ENCODE data around the gene NFATC2. TPM values are rescaled to one million over a fixed set of nuclear protein-coding genes. Genes with fewer than 3 reads are reported as not detected.

Gene NFATC2
- total RNA-seq, 2 experiments from 2014 or later, result 35.8 to 36.5 TPM

GRCh38 chr20:51535075-51535386 lies 7.5 kb downstream of the NFATC2 start:
- H3K4me1 Mint-ChIP-seq (ENCODE audit: low read depth), result peaks cover 97% of the 10 kb centered on the region
- peak; percentile 66 for DNase-seq
- intact Hi-C loops (cut with micrococcal nuclease), result loop anchor here (10.0 kb wide), 1 partner anchor 1440 kb away; the partner anchor contains the start of gene TSHZ2
- POLR2A ChIA-PET, result interaction anchor here (1.4 to 2.0 kb wide), 4 partner anchors 9 to 148 kb away, joined by 3 to 9 read pairs (median 5); no protein-coding TSS in a partner anchor
- H3K36me3 Mint-ChIP-seq, result peaks cover 57% of the 10 kb centered on the region
- H3K27me3 Mint-ChIP-seq, result no peaks in the 10 kb centered on the region
- H3K9me3 Mint-ChIP-seq, result no peaks in the 10 kb centered on the region
- CTCF ChIA-PET, result interaction anchor here (1.7 kb wide), 1 partner anchor 60 kb away, joined by 6 read pairs; no protein-coding TSS in a partner anchor
- H3K4me3 Mint-ChIP-seq, result peak overlapping the region; percentile 48
- H3K27ac Mint-ChIP-seq, result peak overlapping the region; percentile 92

GRCh38 chr20:51533291-51534172 lies 9.0 kb downstream of the NFATC2 start:
- H3K9me3 Mint-ChIP-seq, result no peaks in the 10 kb centered on the region
- H3K27ac Mint-ChIP-seq, result peak overlapping the region; percentile 94
- peaks cover 49% of the 10 kb centered on the region for H3K36me3 Mint-ChIP-seq
- CTCF ChIA-PET, result interaction anchor here (1.2 to 1.7 kb wide), 3 partner anchors 8 to 62 kb away, joined by 3 to 6 read pairs (median 4); no protein-coding TSS in a partner anchor
- peaks cover 96% of the 10 kb centered on the region for H3K4me1 Mint-ChIP-seq (ENCODE audit: low read depth)
- no peaks in the 10 kb centered on the region for H3K27me3 Mint-ChIP-seq
- intact Hi-C loops (cut with micrococcal nuclease), result loop anchor here (10.0 kb wide), 1 partner anchor 1441 kb away; the partner anchor contains the start of gene TSHZ2
- DNase-seq, result peak; percentile 52
- POLR2A ChIA-PET, result interaction anchor here (0.9 to 8.4 kb wide), 3 partner anchors 8 to 129 kb away, joined by 3 to 128 read pairs (median 4); partner anchors contain the start of gene NFATC2
- peak overlapping the region; percentile 12 for H3K4me3 Mint-ChIP-seq

- H3K36me3 Mint-ChIP-seq, result peaks cover 43% of the 10 kb centered on the region
Measured at GRCh38 chr20:51532577-51533191, 9.8 kb downstream of the NFATC2 start.

GRCh38 chr20:51531712-51532456 lies 10.6 kb downstream of the NFATC2 start:
- ChIA-PET CTCF (interaction anchor here (0.6 to 3.0 kb wide), 4 partner anchors 9 to 160 kb away, joined by 3 to 13 read pairs (median 4); partner anchors contain the start of gene NFATC2), POLR2A (interaction anchor here (0.8 to 8.4 kb wide), 8 partner anchors 10 to 131 kb away, joined by 3 to 128 read pairs (median 4); partner anchors contain the start of gene NFATC2)
- Mint-ChIP-seq H3K4me1 (ENCODE audit: low read depth) (peaks cover 94% of the 10 kb centered on the region), H3K27ac (peak overlapping the region; percentile 94), H3K36me3 (peaks cover 46% of the 10 kb centered on the region), H3K27me3 (no peaks in the 10 kb centered on the region), H3K4me3 (peak overlapping the region; percentile 84), H3K9me3 (no peaks in the 10 kb centered on the region)
- no peak for DNase-seq
- intact Hi-C loops (cut with micrococcal nuclease), result loop anchor here (1.0 to 10.0 kb wide), 10 partner anchors 9 to 1443 kb away; partner anchors contain the start of gene TSHZ2

More at GRCh38 chr20:51532577-51533191, 9.8 kb downstream of the NFATC2 start:
- Mint-ChIP-seq H3K27me3 (no peaks in the 10 kb centered on the region), H3K9me3 (no peaks in the 10 kb centered on the region), H3K4me1 (ENCODE audit: low read depth) (peaks cover 95% of the 10 kb centered on the region), H3K4me3 (peak overlapping the region; percentile 33), H3K27ac (peak overlapping the region; percentile 94)
- ChIA-PET POLR2A (interaction anchor here (0.8 to 8.4 kb wide), 5 partner anchors 9 to 132 kb away, joined by 3 to 128 read pairs (median 3); partner anchors contain the start of gene NFATC2), CTCF (interaction anchor here (0.6 to 3.0 kb wide), 4 partner anchors 9 to 160 kb away, joined by 3 to 13 read pairs (median 4); partner anchors contain the start of gene NFATC2)
- DNase-seq, result peak; percentile 46
- intact Hi-C loops (cut with micrococcal nuclease), result loop anchor here (10.0 kb wide), 1 partner anchor 1442 kb away; the partner anchor contains the start of gene TSHZ2

GRCh38 chr20:51531141-51531710 lies 11.3 kb downstream of the NFATC2 start:
- peak overlapping the region; percentile 84 for H3K4me3 Mint-ChIP-seq
- intact Hi-C loops (cut with micrococcal nuclease), result loop anchor here (1.0 to 10.0 kb wide), 10 partner anchors 10 to 1444 kb away; partner anchors contain the start of gene TSHZ2
- POLR2A ChIA-PET, result interaction anchor here (0.8 to 8.4 kb wide), 14 partner anchors 11 to 146 kb away, joined by 3 to 128 read pairs (median 4); partner anchors contain the start of gene NFATC2

GRCh38 chr20:51529758-51530157 lies 12.8 kb downstream of the NFATC2 start:
- H3K4me3 Mint-ChIP-seq, result peak overlapping the region; percentile 84
- no peaks in the 10 kb centered on the region for H3K27me3 Mint-ChIP-seq
- intact Hi-C loops (cut with micrococcal nuclease), result loop anchor here (2.0 to 10.0 kb wide), 4 partner anchors 59 to 1445 kb away; partner anchors contain the start of gene TSHZ2
- POLR2A ChIA-PET, result interaction anchor here (0.8 to 8.4 kb wide), 10 partner anchors 12 to 130 kb away, joined by 3 to 128 read pairs (median 8); partner anchors contain the start of gene NFATC2
- no peaks in the 10 kb centered on the region for H3K9me3 Mint-ChIP-seq
- peak overlapping the region; percentile 94 for H3K27ac Mint-ChIP-seq
- peak; percentile 92 for DNase-seq
- CTCF ChIA-PET, result interaction anchor here (0.6 to 5.2 kb wide), 4 partner anchors 10 to 548 kb away, joined by 3 to 38 read pairs (median 4); partner anchors contain the start of gene NFATC2
- H3K36me3 Mint-ChIP-seq, result peaks cover 34% of the 10 kb centered on the region
- H3K4me1 Mint-ChIP-seq (ENCODE audit: low read depth), result peaks cover 91% of the 10 kb centered on the region

More at GRCh38 chr20:51531141-51531710, 11.3 kb downstream of the NFATC2 start:
- CTCF ChIA-PET, result interaction anchor here (0.9 to 3.0 kb wide), 3 partner anchors 12 to 127 kb away, joined by 3 to 13 read pairs (median 3); partner anchors contain the start of gene NFATC2
- peak; percentile 91 for DNase-seq
- Mint-ChIP-seq H3K9me3 (no peaks in the 10 kb centered on the region), H3K27me3 (no peaks in the 10 kb centered on the region), H3K4me1 (ENCODE audit: low read depth) (peaks cover 94% of the 10 kb centered on the region), H3K36me3 (peaks cover 39% of the 10 kb centered on the region), H3K27ac (peak overlapping the region; percentile 94)

- DNase-seq, result peak; percentile 88
- peak overlapping the region; percentile 94 for H3K27ac Mint-ChIP-seq
- H3K4me1 Mint-ChIP-seq (ENCODE audit: low read depth), result peaks cover 92% of the 10 kb centered on the region
- peaks cover 38% of the 10 kb centered on the region for H3K36me3 Mint-ChIP-seq
- no peaks in the 10 kb centered on the region for H3K27me3 Mint-ChIP-seq
- H3K4me3 Mint-ChIP-seq, result peak overlapping the region; percentile 84
- POLR2A ChIA-PET, result interaction anchor here (0.7 to 8.4 kb wide), 13 partner anchors 9 to 129 kb away, joined by 3 to 128 read pairs (median 7); partner anchors contain the start of gene NFATC2
- CTCF ChIA-PET, result interaction anchor here (0.6 to 5.2 kb wide), 6 partner anchors 11 to 547 kb away, joined by 3 to 38 read pairs (median 4); partner anchors contain the start of gene NFATC2
- H3K9me3 Mint-ChIP-seq, result no peaks in the 10 kb centered on the region
- intact Hi-C loops (cut with micrococcal nuclease), result loop anchor here (2.0 kb wide), 1 partner anchor 58 kb away; no protein-coding TSS in a partner anchor
Measured at GRCh38 chr20:51529081-51529681, 13.3 kb downstream of the NFATC2 start.

- Mint-ChIP-seq H3K27ac (peak overlapping the region; percentile 94), H3K4me3 (peak overlapping the region; percentile 84), H3K9me3 (no peaks in the 10 kb centered on the region), H3K4me1 (ENCODE audit: low read depth) (peaks cover 88% of the 10 kb centered on the region), H3K36me3 (peaks cover 39% of the 10 kb centered on the region), H3K27me3 (no peaks in the 10 kb centered on the region)
- ChIA-PET POLR2A (interaction anchor here (0.7 to 8.4 kb wide), 13 partner anchors 9 to 129 kb away, joined by 3 to 128 read pairs (median 7); partner anchors contain the start of gene NFATC2), CTCF (interaction anchor here (1.0 to 5.2 kb wide), 6 partner anchors 12 to 96 kb away, joined by 3 to 38 read pairs (median 6); partner anchors contain the start of gene NFATC2)
- intact Hi-C loops (cut with micrococcal nuclease), result loop anchor here (1.0 to 2.0 kb wide), 2 partner anchors 15 to 58 kb away; no protein-coding TSS in a partner anchor
- DNase-seq, result peak; percentile 88
Measured at GRCh38 chr20:51528263-51529027, 14.1 kb downstream of the NFATC2 start.

GRCh38 chr20:51526754-51527153 lies 15.8 kb downstream of the NFATC2 start:
- intact Hi-C loops (cut with micrococcal nuclease), result no loop called here
- Mint-ChIP-seq H3K9me3 (no peaks in the 10 kb centered on the region), H3K27ac (peak overlapping the region; percentile 94), H3K4me1 (ENCODE audit: low read depth) (peaks cover 82% of the 10 kb centered on the region), H3K27me3 (no peaks in the 10 kb centered on the region), H3K36me3 (peaks cover 43% of the 10 kb centered on the region), H3K4me3 (peak overlapping the region; percentile 25)
- no peak for DNase-seq
- POLR2A ChIA-PET, result interaction anchor here (0.6 to 8.4 kb wide), 13 partner anchors 8 to 734 kb away, joined by 3 to 128 read pairs (median 7); partner anchors contain the start of gene NFATC2
- CTCF ChIA-PET, result interaction anchor here (0.9 to 5.2 kb wide), 10 partner anchors 13 to 140 kb away, joined by 3 to 38 read pairs (median 4); partner anchors contain the start of gene NFATC2

Measured in activated CD4-positive, alpha-beta memory T cell treated with anti-CD3 and anti-CD28 coated beads for 36 hours (primary cell).